A549 (cell line): ENCODE data around the gene HOXB7. TPM values are rescaled to one million over a fixed set of nuclear protein-coding genes. Genes with fewer than 3 reads are reported as not detected.
A peak's percentile ranks its signal among the peaks of the same experiment; 100 is the strongest.

Experiments used
- ATAC-seq, 2 experiments: fragments of 200-7000 bp in 1 of 2; fragments of >200 bp in 1 of 2; cut with Nextera tagmentation in 1 of 2; cut with Tn5 transposase in 1 of 2; 3 replicates each; pipeline versions ENCODE4 v1.8.0 to v1.9.1; 2018 to 2020; ENCODE audit warnings: mild to moderate bottlenecking in 1 of 2, moderate library complexity in 1 of 2
- CTCF ChIA-PET: fragments of 300-600 bp; sonication (Branson Sonifier 250); formaldehyde crosslinking; extraction: SDS; loops from one replicate; lab custom pipeline; 2021; ENCODE audit warnings: antibody characterized with exemption, inconsistent platforms; lab: Yijun Ruan, JAX
- POLR2A ChIA-PET: fragments of 350-600 bp; formaldehyde crosslinking; extraction: SDS; loops from one replicate; lab custom pipeline; 2021; ENCODE audit warnings: antibody characterized with exemption, inconsistent platforms; lab: Yijun Ruan, JAX
- DNase-seq, 2 experiments: peaks; one replicate each; pipeline versions ENCODE4 v3.0.0 to v3.0.0-alpha.2; 2011 to 2016; ENCODE audit warnings: low read depth in 1 of 2, low spot score in 1 of 2
- FAIRE-seq: peaks from 2 replicates; lab custom pipeline; 2011; peaks lifted over from hg19 to GRCh38; lab: Jason Lieb, UNC
- H3K27ac ChIP-seq, 2 experiments: fragments of >200 bp; sonication (Bioruptor Twin); formaldehyde crosslinking; 3 replicates each; pipeline ENCODE4 v1.5.1; 2016 to 2017
- H3K4me1 ChIP-seq: fragments of >200 bp; sonication (Bioruptor Twin); formaldehyde crosslinking; 3 replicates; pipeline ENCODE4 v1.6.1; 2016
- H3K4me2 ChIP-seq: fragments of >200 bp; sonication (Bioruptor Twin); formaldehyde crosslinking; 3 replicates; pipeline ENCODE4 v1.6.1; 2016
- H3K4me3 ChIP-seq: fragments of >200 bp; sonication (Bioruptor Twin); formaldehyde crosslinking; 3 replicates; pipeline ENCODE4 v1.5.1; 2016
- H3K9me3 ChIP-seq: fragments of >200 bp; sonication (Bioruptor Twin); formaldehyde crosslinking; 3 replicates; pipeline ENCODE4 v1.6.1; 2016
- CEBPB ChIP-seq, 2 experiments: fragments of >200 bp in 1 of 2; sonication (Bioruptor Twin) in 1 of 2; formaldehyde crosslinking in 1 of 2; IDR thresholded peaks; 2 replicates each; pipeline ENCODE4 v1.6.1; 2012 to 2016
- CHD2 ChIP-seq: fragments of 150-350 bp; IDR thresholded peaks from 2 replicates; pipeline ENCODE4 v1.6.1; 2014; ENCODE audit warnings: low read length; ENCODE audit not compliant: partially characterized antibody
- CHD4 ChIP-seq: fragments of 200-600 bp; sonication (generic); IDR thresholded peaks from 2 replicates; pipeline ENCODE4 v1.6.1; 2016; ENCODE audit warnings: antibody characterized with exemption, mild to moderate bottlenecking, borderline replicate concordance
- E2F6 ChIP-seq: IDR thresholded peaks from 2 replicates; pipeline ENCODE4 v1.6.1; 2012; ENCODE audit warnings: low read depth, borderline replicate concordance
- EP300 ChIP-seq, 2 experiments: fragments of >200 bp; sonication (Bioruptor Twin); formaldehyde crosslinking; IDR thresholded peaks; 2 replicates in 1 of 2; 3 replicates in 1 of 2; pipeline ENCODE4 v1.6.1; 2016 to 2017
- FOSB ChIP-seq: fragments of 250-450 bp; sonication (Bioruptor Pico); IDR thresholded peaks from 2 replicates; pipeline ENCODE4 v1.5.0; 2020; ENCODE audit warnings: mild to moderate bottlenecking, moderate library complexity
- FOSL2 ChIP-seq, 2 experiments: fragments of 450-650 bp in 1 of 2; fragments of >200 bp in 1 of 2; sonication (Bioruptor Twin) in 1 of 2; formaldehyde crosslinking; IDR thresholded peaks; 2 replicates each; pipeline versions ENCODE4 v1.5.0 to v1.6.1; 2016 to 2020; ENCODE audit warnings: mild to moderate bottlenecking in 1 of 2, moderate library complexity in 1 of 2
- HEYL ChIP-seq: fragments of 250-450 bp; sonication (Bioruptor Pico); IDR thresholded peaks from 2 replicates; pipeline ENCODE4 v1.8.0; 2021; ENCODE audit warnings: mild to moderate bottlenecking, moderate library complexity
- JUN ChIP-seq, 2 experiments: fragments of >200 bp; sonication (Bioruptor Twin); formaldehyde crosslinking; IDR thresholded peaks; 2 replicates in 1 of 2; 3 replicates in 1 of 2; pipeline ENCODE4 v1.6.1; 2016 to 2017
- KDM5A ChIP-seq: fragments of 200-600 bp; sonication (generic); IDR thresholded peaks from 2 replicates; pipeline ENCODE4 v1.6.1; 2016; ENCODE audit warnings: antibody characterized with exemption, mild to moderate bottlenecking
- MYC ChIP-seq: IDR thresholded peaks from 2 replicates; pipeline ENCODE4 v1.6.1; 2012; ENCODE audit warnings: mild to moderate bottlenecking, inconsistent platforms, low read length, improper control_type of control experiment, borderline replicate concordance
- POLR2A ChIP-seq: IDR thresholded peaks from 2 replicates; pipeline ENCODE4 v1.6.1; 2012; ENCODE audit warnings: mild to moderate bottlenecking, low read length
- RCOR1 ChIP-seq: fragments of 150-350 bp; IDR thresholded peaks from 2 replicates; pipeline ENCODE4 v1.6.1; 2014; ENCODE audit warnings: antibody characterized with exemption, low read length, low read depth
- RFX5 ChIP-seq: fragments of 450-650 bp; IDR thresholded peaks from 2 replicates; pipeline ENCODE4 v1.7.1; 2014; ENCODE audit warnings: antibody characterized with exemption, mild to moderate bottlenecking, moderate library complexity
- RNF2 ChIP-seq: fragments of 200-600 bp; sonication (generic); IDR thresholded peaks from 2 replicates; pipeline ENCODE4 v1.6.1; 2016; ENCODE audit warnings: low read depth, mild to moderate bottlenecking, antibody characterized with exemption, moderate library complexity, borderline replicate concordance
- TFCP2L1 ChIP-seq: fragments of 250-450 bp; sonication (Bioruptor Pico); IDR thresholded peaks from 2 replicates; pipeline ENCODE4 v1.5.0; 2021; ENCODE audit warnings: mild to moderate bottlenecking
- ZSCAN20 ChIP-seq: fragments of 250-450 bp; sonication (Bioruptor Pico); IDR thresholded peaks from 2 replicates; pipeline ENCODE4 v1.8.0; 2022; ENCODE audit warnings: mild to moderate bottlenecking, moderate library complexity
- WGBS: methylation state at CpG from one replicate; pipeline ENCODE4 v1.1.6; 2017; ENCODE audit errors: missing lambda C conversion rate; 5-methylcytosine and 5-hydroxymethylcytosine counted together
- polyA plus RNA-seq, 4 experiments: library from polyadenylated mRNA; depleted of rRNA in 3 of 4; stranded (reverse); fragments of >200 nt; fragmentation: RNase III in 1 of 4; extraction: RNeasy Plus Mini Kit Qiagen cat#74134 plus additional on column Dnase treatment in 1 of 4; gene quantifications; 2 replicates in 3 of 4; 3 replicates in 1 of 4; pipeline ENCODE4 v1.2.3, GENCODE V29; 2011 to 2017

HOXB7 gene
- polyA plus RNA-seq, 2 of the 4 experiments (the other 2 are of a cell fraction): 22.3 to 32.3 TPM

GRCh38 chr17:48589060-48589830 is 21.6 kb downstream of the HOXB7 start:
- 92% methylated on average over 10 of the region's 10 CpGs for WGBS
- no peak for TF ChIP-seq RCOR1
- TF ChIP-seq TFCP2L1: 0 out of 2 replicates have a peak, but pooled peaks have one; percentile 25
- ATAC-seq (no peak), FAIRE-seq (no peak), DNase-seq (no peak)
- H3K4me3 ChIP-seq: no peak overlapping the region
- peaks cover 24% of the 10 kb centered on the region for H3K4me1 ChIP-seq
- H3K4me2 ChIP-seq: no peak overlapping the region
- POLR2A ChIA-PET: interaction anchor here (0.6 kb wide), 1 partner anchor 15 kb away, joined by 6 read pairs; no protein-coding TSS in a partner anchor
- H3K27ac ChIP-seq: no peak overlapping the region
- CTCF ChIA-PET: interaction anchor here (0.7 to 5.9 kb wide), 12 partner anchors 100 to 435 kb away, joined by 3 to 64 read pairs (median 6); no protein-coding TSS in a partner anchor
- H3K9me3 ChIP-seq: no peaks in the 10 kb centered on the region

- no peak for DNase-seq
- Histone ChIP-seq H3K27ac (no peak overlapping the region), H3K9me3 (no peaks in the 10 kb centered on the region), H3K4me1 (peaks cover 21% of the 10 kb centered on the region), H3K4me2 (no peak overlapping the region), H3K4me3 (no peak overlapping the region)
- no peak for FAIRE-seq
- POLR2A ChIA-PET: interaction anchor here (1.2 kb wide), 1 partner anchor 16 kb away, joined by 3 read pairs; no protein-coding TSS in a partner anchor
- no peak for ATAC-seq
- CTCF ChIA-PET: interaction anchor here (0.7 to 3.5 kb wide), 17 partner anchors 25 to 434 kb away, joined by 3 to 19 read pairs (median 4); no protein-coding TSS in a partner anchor
- WGBS: 61% methylated on average over 2 of the region's 2 CpGs
- TF ChIP-seq E2F6: no peak
- TF ChIP-seq JUN (IDR thresholded peaks at IDR 0.05): no peak
- TF ChIP-seq CHD2: no peak
- TF ChIP-seq TFCP2L1: no peak
- no peak for TF ChIP-seq MYC
- TF ChIP-seq, all 56 proteins: peak for 0
Measured at GRCh38 chr17:48588528-48588927, 22.3 kb downstream of the HOXB7 start.

- POLR2A ChIA-PET: interaction anchor here (1.2 kb wide), 1 partner anchor 16 kb away, joined by 3 read pairs; no protein-coding TSS in a partner anchor
- FAIRE-seq: no peak
- no peaks in the 10 kb centered on the region for H3K9me3 ChIP-seq
- no peak for TF ChIP-seq HEYL (CRISPR knock-in tag)
- no peak for TF ChIP-seq CEBPB (IDR thresholded peaks at IDR 0.05)
- TF ChIP-seq EP300 (IDR thresholded peaks at IDR 0.05): no peak
- TF ChIP-seq FOSB: no peak
- no peak for TF ChIP-seq RNF2
- no peak for TF ChIP-seq CHD4
- no peak for TF ChIP-seq KDM5A
- TF ChIP-seq RFX5: no peak
- TF ChIP-seq FOSL2 (IDR thresholded peaks at IDR 0.05): no peak
- TF ChIP-seq FOSL2 (CRISPR knock-in tag; IDR thresholded peaks at IDR 0.05): no peak
- TF ChIP-seq ZSCAN20 (CRISPR knock-in tag): no peak
- TF ChIP-seq CHD2: no peak
- TF ChIP-seq POLR2A: no peak
- TF ChIP-seq, all 56 proteins: peak for 0
- DNase-seq: no peak
- peak overlapping the region in 1 of 2 experiments; percentile 61; a peak in 4 of 6 replicates for H3K27ac ChIP-seq
- WGBS: 83% methylated on average over 2 of the region's 2 CpGs
- H3K4me2 ChIP-seq: no peak overlapping the region
- H3K4me1 ChIP-seq: peaks cover 21% of the 10 kb centered on the region
- ATAC-seq: no peak
- H3K4me3 ChIP-seq: no peak overlapping the region
- CTCF ChIA-PET: interaction anchor here (0.7 to 3.5 kb wide), 24 partner anchors 21 to 544 kb away, joined by 3 to 19 read pairs (median 4); no protein-coding TSS in a partner anchor
Measured at GRCh38 chr17:48588074-48588415, 22.8 kb downstream of the HOXB7 start.
